ENCODE data around the gene POPDC3. TPM values are rescaled to one million over a fixed set of nuclear protein-coding genes. Genes with fewer than 3 reads are reported as not detected.

POPDC3 gene
- total and polyA plus RNA-seq, 10 of the 15 experiments (the other 5 are each of a cell fraction or from before 2014, with no cell fraction given) = 1.6 TPM; not detected in 9

- CTCF ChIA-PET = no interaction called here
- in situ Hi-C loops (cut with MboI) = no loop called here
- SMC1A ChIA-PET (ENCODE audit: uncharacterized antibody, unreplicated experiment) = no interaction called here
- FAIRE-seq (no peak), ATAC-seq (no peak), DNase-seq (ENCODE audit: low read depth, low spot score) (no peak)
- RAD21 ChIA-PET (ENCODE audit: unreplicated experiment) = no interaction called here
- Histone ChIP-seq H3K9me3 (replicated peaks; ENCODE audit: control insufficient read depth, insufficient read depth, low read length) (no peaks in the 10 kb centered on the region), H3K27me3 (replicated peaks in 1 of 2; ENCODE audit: control insufficient read depth in 2 of 2, insufficient read depth in 2 of 2, low read length in 1 of 2) (peaks cover 2 to 18% of the 10 kb centered on the region in 2 experiments; a peak in 3 of 4 replicates), H3K79me2 (ENCODE audit: control insufficient read depth, insufficient read depth, low read length) (no peaks in the 10 kb centered on the region), H3K4me3 (peak overlapping the region; percentile 75), H2AFZ (ENCODE audit: control insufficient read depth, low read depth, low read length) (peak overlapping the region; percentile 61), H3K4me2 (ENCODE audit: control insufficient read depth, insufficient read depth) (peak overlapping the region; percentile 88), H3K36me3 (ENCODE audit: control insufficient read depth in 2 of 2, insufficient read depth in 2 of 2, low read length in 1 of 2) (no peaks in the 10 kb centered on the region), H3K27ac (ENCODE audit: control insufficient read depth, insufficient read depth) (no peak overlapping the region), H3K4me1 (ENCODE audit: control insufficient read depth, insufficient read depth, low read length) (no peaks in the 10 kb centered on the region), H4K20me1 (ENCODE audit: control insufficient read depth, insufficient read depth) (no peaks in the 10 kb centered on the region), H3K9ac (ENCODE audit: control insufficient read depth, insufficient read depth, low read length) (peak overlapping the region; percentile 16; the same call in 1 of the 2 replicates)
- WGBS (ENCODE audit: insufficient coverage, insufficient replicate concordance, low lambda C conversion rate, missing lambda C conversion rate) = 24% methylated on average over 29 of the region's 32 CpGs
- BruUV-seq (replicated peaks) = no TSS peak
- intact Hi-C loops (cut with micrococcal nuclease; ENCODE audit: unreplicated experiment) = no loop called here
- POLR2A ChIA-PET = no interaction called here
- TF ChIP-seq POLR2A (IDR thresholded peaks at IDR 0.05; ENCODE audit: low read depth, low read length) (no peak), CHD4 (IDR thresholded peaks at IDR 0.05) (no peak), SUZ12 (IDR thresholded peaks at IDR 0.05; ENCODE audit: unreplicated experiment) (peak; percentile 25)
These were observed 42.4 kb downstream of the POPDC3 start for GRCh38 chr6:105137388-105137787.

- POLR2A ChIA-PET = no interaction called here
- SMC1A ChIA-PET (ENCODE audit: uncharacterized antibody, unreplicated experiment) = no interaction called here
- ATAC-seq = peak; percentile 78
- H3K79me2 ChIP-seq (ENCODE audit: control insufficient read depth, insufficient read depth, low read length) = no peaks in the 10 kb centered on the region
- H3K4me3 ChIP-seq = peak overlapping the region; percentile 75
- peak overlapping the region; percentile 77 for H2AFZ ChIP-seq (ENCODE audit: control insufficient read depth, low read depth, low read length)
- no peak for FAIRE-seq
- RAD21 ChIA-PET (ENCODE audit: unreplicated experiment) = no interaction called here
- CTCF ChIA-PET = no interaction called here
- DNase-seq (ENCODE audit: low read depth, low spot score) = no peak
- TF ChIP-seq ESRRA (IDR thresholded peaks at IDR 0.05; ENCODE audit: low read length) (no peak), MXI1 (IDR thresholded peaks at IDR 0.05; ENCODE audit: low read depth, low read length) (no peak), EZH2 (IDR thresholded peaks at IDR 0.05; ENCODE audit: borderline replicate concordance, control insufficient read depth, low read depth, low read length) (0 out of 2 replicates have a peak, but pooled peaks have one; percentile 50), SUZ12 (IDR thresholded peaks at IDR 0.05; ENCODE audit: unreplicated experiment) (peak; percentile 26), HDAC6 (IDR thresholded peaks at IDR 0.05; ENCODE audit: unreplicated experiment) (peak; percentile 27), IKZF1 (conservative IDR thresholded peaks at IDR 0.05) (peak; percentile 59)
- peak overlapping the region; percentile 88 for H3K4me2 ChIP-seq (ENCODE audit: control insufficient read depth, insufficient read depth)
- BruUV-seq (replicated peaks) = no TSS peak
- H4K20me1 ChIP-seq (ENCODE audit: control insufficient read depth, insufficient read depth) = no peaks in the 10 kb centered on the region
- in situ Hi-C loops (cut with MboI) = no loop called here
- H3K27me3 ChIP-seq (replicated peaks in 1 of 2; ENCODE audit: control insufficient read depth in 2 of 2, insufficient read depth in 2 of 2, low read length in 1 of 2) = peaks cover 2 to 18% of the 10 kb centered on the region in 2 experiments; a peak in 3 of 4 replicates
- no peaks in the 10 kb centered on the region for H3K36me3 ChIP-seq (ENCODE audit: control insufficient read depth in 2 of 2, insufficient read depth in 2 of 2, low read length in 1 of 2)
- H3K27ac ChIP-seq (ENCODE audit: control insufficient read depth, insufficient read depth) = no peak overlapping the region
- H3K4me1 ChIP-seq (ENCODE audit: control insufficient read depth, insufficient read depth, low read length) = no peaks in the 10 kb centered on the region
- intact Hi-C loops (cut with micrococcal nuclease; ENCODE audit: unreplicated experiment) = no loop called here
- H3K9ac ChIP-seq (ENCODE audit: control insufficient read depth, insufficient read depth, low read length) = peak overlapping the region; percentile 16; the same call in 1 of the 2 replicates
- no peaks in the 10 kb centered on the region for H3K9me3 ChIP-seq (replicated peaks; ENCODE audit: control insufficient read depth, insufficient read depth, low read length)
- WGBS (ENCODE audit: insufficient coverage, insufficient replicate concordance, low lambda C conversion rate, missing lambda C conversion rate) = 13% methylated on average over 73 of the region's 122 CpGs
These were observed 43.1 kb downstream of the POPDC3 start for GRCh38 chr6:105136431-105137350.

Measured in GM12878 (cell line).